GM23338 (cell line): ENCODE measurements around the gene NCS1. TPM values are rescaled to one million over a fixed set of nuclear protein-coding genes. Genes with fewer than 3 reads are reported as not detected.

Experiments
- ATAC-seq: fragments of 200-7000 bp; cut with Tn5 transposase; 3 replicates; pipeline ENCODE4 v1.9.1; 2020
- DNase-seq: peaks from one replicate; pipeline ENCODE4 v3.0.0-alpha.2; 2015; ENCODE audit warnings: low spot score
- H2AFZ ChIP-seq: fragments of 200-600 bp; sonication (generic); 2 replicates; pipeline ENCODE4 v1.8.0; 2016; ENCODE audit warnings: antibody characterized with exemption, mild to moderate bottlenecking, moderate library complexity
- H3F3A ChIP-seq: fragments of 200-600 bp; sonication (generic); replicated peaks from 2 replicates; pipeline ENCODE4 v1.8.0; 2017; ENCODE audit warnings: antibody characterized with exemption, mixed run types, low read depth
- H3K27ac ChIP-seq: fragments of 200-600 bp; sonication (generic); 2 replicates; pipeline ENCODE4 v1.6.1; 2016; ENCODE audit warnings: low read depth
- H3K27me3 ChIP-seq: fragments of 200-600 bp; sonication (generic); 2 replicates; pipeline ENCODE4 v1.8.0; 2016; ENCODE audit warnings: mild to moderate bottlenecking, mixed run types, moderate library complexity; ENCODE audit not compliant: insufficient read depth
- H3K36me3 ChIP-seq: fragments of 200-600 bp; sonication (generic); 2 replicates; pipeline ENCODE4 v1.8.0; 2016; ENCODE audit warnings: mild to moderate bottlenecking; ENCODE audit not compliant: insufficient read depth
- H3K4me1 ChIP-seq: fragments of 200-600 bp; sonication (generic); 2 replicates; pipeline ENCODE4 v1.8.0; 2016; ENCODE audit warnings: mild to moderate bottlenecking, moderate library complexity; ENCODE audit not compliant: insufficient read depth
- H3K4me2 ChIP-seq: fragments of 200-600 bp; sonication (generic); 2 replicates; pipeline ENCODE4 v1.7.1; 2017; ENCODE audit warnings: mixed run types
- H3K4me3 ChIP-seq: fragments of 200-600 bp; sonication (generic); 2 replicates; pipeline ENCODE4 v1.6.1; 2016; ENCODE audit warnings: mixed run types
- H3K79me2 ChIP-seq: fragments of 200-600 bp; sonication (generic); replicated peaks from 2 replicates; pipeline ENCODE4 v1.8.0; 2017; ENCODE audit warnings: mild to moderate bottlenecking; ENCODE audit not compliant: insufficient read depth
- H3K9me2 ChIP-seq: fragments of 200-600 bp; sonication (generic); 2 replicates; pipeline ENCODE4 v1.8.0; 2017; ENCODE audit not compliant: insufficient read depth
- H4K20me1 ChIP-seq: fragments of 200-600 bp; sonication (generic); replicated peaks from 2 replicates; pipeline ENCODE4 v1.8.0; 2017; ENCODE audit warnings: mild to moderate bottlenecking; ENCODE audit not compliant: insufficient read depth
- H3K27ac Mint-ChIP-seq: 2 replicates; pipeline ENCODE4 v1.8.0; 2020; ENCODE audit warnings: inconsistent platforms, mild to moderate bottlenecking, moderate library complexity, mixed read lengths
- H3K27me3 Mint-ChIP-seq: 3 replicates; pipeline ENCODE4 v1.8.0; 2022; ENCODE audit warnings: low read depth, mild to moderate bottlenecking, moderate library complexity, mixed read lengths, inconsistent platforms; ENCODE audit not compliant: insufficient read depth, poor library complexity
- H3K36me3 Mint-ChIP-seq: 3 replicates; pipeline ENCODE4 v1.8.0; 2021; ENCODE audit warnings: low read depth, mild to moderate bottlenecking, inconsistent platforms, moderate library complexity, mixed read lengths
- H3K4me1 Mint-ChIP-seq: 3 replicates; pipeline ENCODE4 v1.8.0; 2020; ENCODE audit warnings: mild to moderate bottlenecking, inconsistent platforms, mixed read lengths
- H3K4me3 Mint-ChIP-seq: 3 replicates; pipeline ENCODE4 v1.8.0; 2021; ENCODE audit warnings: moderate library complexity, mild to moderate bottlenecking, inconsistent platforms, mixed read lengths
- H3K9me3 Mint-ChIP-seq: 3 replicates; pipeline ENCODE4 v1.8.0; 2020; ENCODE audit warnings: moderate library complexity, mild to moderate bottlenecking, inconsistent platforms, mixed read lengths
- CREB1 ChIP-seq: fragments of 250-450 bp; sonication (Bioruptor Pico); IDR thresholded peaks from 2 replicates; pipeline ENCODE4 v1.5.0; 2020; ENCODE audit warnings: low read depth, mild to moderate bottlenecking, moderate library complexity
- EZH2phosphoT487 ChIP-seq: fragments of 200-600 bp; sonication (generic); IDR thresholded peaks from one replicate; pipeline ENCODE4 v1.8.1; 2018; ENCODE audit warnings: antibody characterized with exemption; ENCODE audit not compliant: unreplicated experiment
- JUNB ChIP-seq: IDR thresholded peaks from one replicate; pipeline ENCODE4 v1.6.1; 2016; ENCODE audit warnings: antibody characterized with exemption; ENCODE audit not compliant: unreplicated experiment
- NANOG ChIP-seq: IDR thresholded peaks from 2 replicates; pipeline ENCODE4 v1.6.1; 2016; ENCODE audit warnings: antibody characterized with exemption, borderline replicate concordance
- POLR2AphosphoS5 ChIP-seq: IDR thresholded peaks from 2 replicates; pipeline ENCODE4 v1.6.1; 2016; ENCODE audit warnings: antibody characterized with exemption, low read depth
- REST ChIP-seq: IDR thresholded peaks from one replicate; pipeline ENCODE4 v1.6.1; 2018; ENCODE audit warnings: antibody characterized with exemption; ENCODE audit not compliant: unreplicated experiment
- STAT1 ChIP-seq: IDR thresholded peaks from one replicate; pipeline ENCODE4 v1.6.1; 2016; ENCODE audit warnings: antibody characterized with exemption; ENCODE audit not compliant: unreplicated experiment
- ZNF114 ChIP-seq: fragments of 250-450 bp; sonication (Bioruptor Pico); IDR thresholded peaks from 2 replicates; pipeline ENCODE4 v1.5.0; 2020; ENCODE audit warnings: mild to moderate bottlenecking, moderate library complexity
- ZNF331 ChIP-seq: fragments of 250-450 bp; sonication (Bioruptor Pico); IDR thresholded peaks from 2 replicates; pipeline ENCODE4 v1.5.0; 2020; ENCODE audit warnings: low read depth, mild to moderate bottlenecking, moderate library complexity
- polyA plus RNA-seq: library from polyadenylated mRNA; unstranded; fragments of >200 nt; fragmentation: Nextera tagmentation; extraction: Ambion mirVana; gene quantifications from 2 replicates; pipeline ENCODE4 v1.2.1, GENCODE V29; 2016
- total RNA-seq: library from RNA; depleted of rRNA; stranded (reverse); fragments of >200 nt; shearing (Covaris generic); gene quantifications from 2 replicates; pipeline ENCODE4 v1.2.3, GENCODE V29; 2014
- TF ChIP-seq, protein P1 (sequence below): fragments of 250-450 bp; sonication (Bioruptor Pico); IDR thresholded peaks from 2 replicates; pipeline ENCODE4 v1.5.0; 2020; ENCODE audit warnings: mild to moderate bottlenecking, moderate library complexity
- TF ChIP-seq, protein P2 (sequence below), 2 experiments: fragments of 200-600 bp in 1 of 2; sonication (generic) in 1 of 2; conservative IDR thresholded peaks; 2 replicates each; pipeline versions ENCODE4 v1.5.1 to v1.6.1; 2016 to 2017; ENCODE audit warnings: antibody characterized with exemption in 2 of 2, low read depth in 2 of 2, mild to moderate bottlenecking in 2 of 2, moderate library complexity in 1 of 2
- TF ChIP-seq, protein P3 (sequence below): IDR thresholded peaks from 2 replicates; pipeline ENCODE4 v1.6.1; 2016; ENCODE audit warnings: antibody characterized with exemption

The NCS1 gene
- total and polyA plus RNA-seq, 2 experiments from 2014 or later = 8.2 to 34.3 TPM

- TF ChIP-seq JUNB = no peak
- no peak for TF ChIP-seq POLR2AphosphoS5
- TF ChIP-seq EZH2phosphoT487 = no peak
- no peak for TF ChIP-seq REST
- no peak for TF ChIP-seq ZNF114 (CRISPR knock-in tag)
- TF ChIP-seq STAT1 = no peak
- TF ChIP-seq NANOG = no peak
Observed at GRCh38 chr9:130285271-130285670, 113.1 kb downstream of the NCS1 start (continued).

DNA sequence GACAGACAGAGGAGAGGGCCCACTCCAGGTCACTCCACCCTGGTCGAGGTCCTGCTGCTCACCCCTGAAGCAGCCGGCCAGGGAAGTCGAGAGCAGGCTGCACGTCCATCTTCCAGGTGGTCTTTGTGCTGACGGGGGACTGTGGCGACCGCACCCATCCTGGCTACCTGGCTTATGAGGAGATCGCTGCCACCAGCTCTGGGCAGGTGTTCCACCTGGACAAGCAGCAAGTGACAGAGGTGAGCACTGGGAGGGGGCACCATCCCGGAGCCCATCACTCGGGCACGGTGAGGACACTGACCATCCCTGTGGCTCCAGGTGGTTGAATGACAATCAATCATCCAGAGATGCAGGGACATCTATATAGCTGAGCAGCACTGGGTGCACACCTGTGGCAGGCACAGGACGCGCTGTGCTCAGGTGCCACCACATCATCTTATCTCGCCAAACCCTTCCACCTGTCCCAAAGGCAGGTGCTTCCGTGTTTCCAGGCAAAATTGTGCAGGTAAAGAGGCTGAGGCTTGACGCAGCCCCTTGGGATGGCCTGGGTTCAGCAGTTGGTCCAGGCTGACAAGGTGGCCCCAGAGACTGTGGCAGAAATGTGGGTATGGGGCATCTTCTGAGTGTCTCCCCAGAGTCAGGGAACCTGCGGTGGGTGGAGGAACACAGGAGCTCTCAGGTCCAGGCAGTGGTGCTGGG lies 114.0 kb downstream of the NCS1 start:
- Histone ChIP-seq H3K4me1 (no peaks in the 10 kb centered on the region), H3K36me3 (no peaks in the 10 kb centered on the region), H3K27me3 (no peaks in the 10 kb centered on the region), H2AFZ (no peak overlapping the region), H3F3A (no peaks in the 10 kb centered on the region), H3K4me2 (no peak overlapping the region), H4K20me1 (no peaks in the 10 kb centered on the region), H3K79me2 (no peaks in the 10 kb centered on the region), H3K4me3 (no peak overlapping the region), H3K9me2 (no peaks in the 10 kb centered on the region), H3K27ac (no peak overlapping the region)
- Mint-ChIP-seq H3K4me3 (no peak overlapping the region), H3K9me3 (no peaks in the 10 kb centered on the region), H3K27me3 (peaks cover 10% of the 10 kb centered on the region), H3K27ac (no peak overlapping the region), H3K36me3 (peaks cover 6% of the 10 kb centered on the region), H3K4me1 (peaks cover 27% of the 10 kb centered on the region)
- ATAC-seq = no peak
- no peak for DNase-seq
- TF ChIP-seq, protein P1, sequence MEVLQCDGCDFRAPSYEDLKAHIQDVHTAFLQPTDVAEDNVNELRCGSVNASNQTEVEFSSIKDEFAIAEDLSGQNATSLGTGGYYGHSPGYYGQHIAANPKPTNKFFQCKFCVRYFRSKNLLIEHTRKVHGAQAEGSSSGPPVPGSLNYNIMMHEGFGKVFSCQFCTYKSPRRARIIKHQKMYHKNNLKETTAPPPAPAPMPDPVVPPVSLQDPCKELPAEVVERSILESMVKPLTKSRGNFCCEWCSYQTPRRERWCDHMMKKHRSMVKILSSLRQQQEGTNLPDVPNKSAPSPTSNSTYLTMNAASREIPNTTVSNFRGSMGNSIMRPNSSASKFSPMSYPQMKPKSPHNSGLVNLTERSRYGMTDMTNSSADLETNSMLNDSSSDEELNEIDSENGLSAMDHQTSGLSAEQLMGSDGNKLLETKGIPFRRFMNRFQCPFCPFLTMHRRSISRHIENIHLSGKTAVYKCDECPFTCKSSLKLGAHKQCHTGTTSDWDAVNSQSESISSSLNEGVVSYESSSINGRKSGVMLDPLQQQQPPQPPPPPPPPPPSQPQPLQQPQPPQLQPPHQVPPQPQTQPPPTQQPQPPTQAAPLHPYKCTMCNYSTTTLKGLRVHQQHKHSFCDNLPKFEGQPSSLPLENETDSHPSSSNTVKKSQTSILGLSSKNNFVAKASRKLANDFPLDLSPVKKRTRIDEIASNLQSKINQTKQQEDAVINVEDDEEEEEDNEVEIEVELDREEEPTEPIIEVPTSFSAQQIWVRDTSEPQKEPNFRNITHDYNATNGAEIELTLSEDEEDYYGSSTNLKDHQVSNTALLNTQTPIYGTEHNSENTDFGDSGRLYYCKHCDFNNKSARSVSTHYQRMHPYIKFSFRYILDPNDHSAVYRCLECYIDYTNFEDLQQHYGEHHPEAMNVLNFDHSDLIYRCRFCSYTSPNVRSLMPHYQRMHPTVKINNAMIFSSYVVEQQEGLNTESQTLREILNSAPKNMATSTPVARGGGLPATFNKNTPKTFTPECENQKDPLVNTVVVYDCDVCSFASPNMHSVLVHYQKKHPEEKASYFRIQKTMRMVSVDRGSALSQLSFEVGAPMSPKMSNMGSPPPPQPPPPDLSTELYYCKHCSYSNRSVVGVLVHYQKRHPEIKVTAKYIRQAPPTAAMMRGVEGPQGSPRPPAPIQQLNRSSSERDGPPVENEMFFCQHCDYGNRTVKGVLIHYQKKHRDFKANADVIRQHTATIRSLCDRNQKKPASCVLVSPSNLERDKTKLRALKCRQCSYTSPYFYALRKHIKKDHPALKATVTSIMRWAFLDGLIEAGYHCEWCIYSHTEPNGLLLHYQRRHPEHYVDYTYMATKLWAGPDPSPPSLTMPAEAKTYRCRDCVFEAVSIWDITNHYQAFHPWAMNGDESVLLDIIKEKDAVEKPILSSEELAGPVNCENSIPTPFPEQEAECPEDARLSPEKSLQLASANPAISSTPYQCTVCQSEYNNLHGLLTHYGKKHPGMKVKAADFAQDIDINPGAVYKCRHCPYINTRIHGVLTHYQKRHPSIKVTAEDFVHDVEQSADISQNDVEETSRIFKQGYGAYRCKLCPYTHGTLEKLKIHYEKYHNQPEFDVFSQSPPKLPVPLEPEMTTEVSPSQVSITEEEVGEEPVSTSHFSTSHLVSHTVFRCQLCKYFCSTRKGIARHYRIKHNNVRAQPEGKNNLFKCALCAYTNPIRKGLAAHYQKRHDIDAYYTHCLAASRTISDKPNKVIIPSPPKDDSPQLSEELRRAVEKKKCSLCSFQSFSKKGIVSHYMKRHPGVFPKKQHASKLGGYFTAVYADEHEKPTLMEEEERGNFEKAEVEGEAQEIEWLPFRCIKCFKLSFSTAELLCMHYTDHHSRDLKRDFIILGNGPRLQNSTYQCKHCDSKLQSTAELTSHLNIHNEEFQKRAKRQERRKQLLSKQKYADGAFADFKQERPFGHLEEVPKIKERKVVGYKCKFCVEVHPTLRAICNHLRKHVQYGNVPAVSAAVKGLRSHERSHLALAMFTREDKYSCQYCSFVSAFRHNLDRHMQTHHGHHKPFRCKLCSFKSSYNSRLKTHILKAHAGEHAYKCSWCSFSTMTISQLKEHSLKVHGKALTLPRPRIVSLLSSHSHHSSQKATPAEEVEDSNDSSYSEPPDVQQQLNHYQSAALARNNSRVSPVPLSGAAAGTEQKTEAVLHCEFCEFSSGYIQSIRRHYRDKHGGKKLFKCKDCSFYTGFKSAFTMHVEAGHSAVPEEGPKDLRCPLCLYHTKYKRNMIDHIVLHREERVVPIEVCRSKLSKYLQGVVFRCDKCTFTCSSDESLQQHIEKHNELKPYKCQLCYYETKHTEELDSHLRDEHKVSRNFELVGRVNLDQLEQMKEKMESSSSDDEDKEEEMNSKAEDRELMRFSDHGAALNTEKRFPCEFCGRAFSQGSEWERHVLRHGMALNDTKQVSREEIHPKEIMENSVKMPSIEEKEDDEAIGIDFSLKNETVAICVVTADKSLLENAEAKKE = no peak
- TF ChIP-seq EZH2phosphoT487 = no peak
- TF ChIP-seq JUNB = no peak
- TF ChIP-seq STAT1 = no peak
- no peak for TF ChIP-seq ZNF331 (CRISPR knock-in tag)
- no peak for TF ChIP-seq NANOG
- TF ChIP-seq CREB1 = no peak
- no peak for TF ChIP-seq ZNF114 (CRISPR knock-in tag)
- TF ChIP-seq, protein P2, sequence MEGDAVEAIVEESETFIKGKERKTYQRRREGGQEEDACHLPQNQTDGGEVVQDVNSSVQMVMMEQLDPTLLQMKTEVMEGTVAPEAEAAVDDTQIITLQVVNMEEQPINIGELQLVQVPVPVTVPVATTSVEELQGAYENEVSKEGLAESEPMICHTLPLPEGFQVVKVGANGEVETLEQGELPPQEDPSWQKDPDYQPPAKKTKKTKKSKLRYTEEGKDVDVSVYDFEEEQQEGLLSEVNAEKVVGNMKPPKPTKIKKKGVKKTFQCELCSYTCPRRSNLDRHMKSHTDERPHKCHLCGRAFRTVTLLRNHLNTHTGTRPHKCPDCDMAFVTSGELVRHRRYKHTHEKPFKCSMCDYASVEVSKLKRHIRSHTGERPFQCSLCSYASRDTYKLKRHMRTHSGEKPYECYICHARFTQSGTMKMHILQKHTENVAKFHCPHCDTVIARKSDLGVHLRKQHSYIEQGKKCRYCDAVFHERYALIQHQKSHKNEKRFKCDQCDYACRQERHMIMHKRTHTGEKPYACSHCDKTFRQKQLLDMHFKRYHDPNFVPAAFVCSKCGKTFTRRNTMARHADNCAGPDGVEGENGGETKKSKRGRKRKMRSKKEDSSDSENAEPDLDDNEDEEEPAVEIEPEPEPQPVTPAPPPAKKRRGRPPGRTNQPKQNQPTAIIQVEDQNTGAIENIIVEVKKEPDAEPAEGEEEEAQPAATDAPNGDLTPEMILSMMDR (conservative IDR thresholded peaks at IDR 0.05; ENCODE audit: low read depth in 2 of 2) = no peak
- TF ChIP-seq, protein P3, sequence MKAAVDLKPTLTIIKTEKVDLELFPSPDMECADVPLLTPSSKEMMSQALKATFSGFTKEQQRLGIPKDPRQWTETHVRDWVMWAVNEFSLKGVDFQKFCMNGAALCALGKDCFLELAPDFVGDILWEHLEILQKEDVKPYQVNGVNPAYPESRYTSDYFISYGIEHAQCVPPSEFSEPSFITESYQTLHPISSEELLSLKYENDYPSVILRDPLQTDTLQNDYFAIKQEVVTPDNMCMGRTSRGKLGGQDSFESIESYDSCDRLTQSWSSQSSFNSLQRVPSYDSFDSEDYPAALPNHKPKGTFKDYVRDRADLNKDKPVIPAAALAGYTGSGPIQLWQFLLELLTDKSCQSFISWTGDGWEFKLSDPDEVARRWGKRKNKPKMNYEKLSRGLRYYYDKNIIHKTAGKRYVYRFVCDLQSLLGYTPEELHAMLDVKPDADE = no peak
